HCT116 (cell line): ENCODE measurements around the gene TIRAP.
A peak's percentile ranks its signal among the peaks of the same experiment; 100 is the strongest.

ENCODE experiments used
- POLR2A ChIP-seq: IDR thresholded peaks from 2 replicates; pipeline ENCODE4 v1.7.0; 2011; ENCODE audit warnings: borderline replicate concordance; ENCODE audit not compliant: insufficient read depth, insufficient read length; ENCODE audit errors: extremely low read depth
- POLR2AphosphoS5 ChIP-seq: IDR thresholded peaks from 2 replicates; pipeline ENCODE4 v1.6.1; 2011; ENCODE audit warnings: mild to moderate bottlenecking, low read depth, low read length, moderate library complexity
- RAD21 ChIP-seq: IDR thresholded peaks from 2 replicates; pipeline ENCODE4 v1.6.1; 2012; ENCODE audit warnings: low read depth, mild to moderate bottlenecking
- TF ChIP-seq, protein P1 (sequence below), 3 experiments: fragments of 200-600 bp in 1 of 3; sonication (generic) in 1 of 3; IDR thresholded peaks in 2 of 3; conservative IDR thresholded peaks in 1 of 3; 2 replicates each; pipeline ENCODE4 v1.5.1; 2012 to 2017; ENCODE audit warnings: low read depth in 2 of 3, low read length in 2 of 3, antibody characterized with exemption in 1 of 3, borderline replicate concordance in 1 of 3, control low read depth in 1 of 3, mild to moderate bottlenecking in 1 of 3, mixed read lengths in 1 of 3, mixed run types in 1 of 3, moderate library complexity in 1 of 3; ENCODE audit not compliant: insufficient read depth in 1 of 3

DNA sequence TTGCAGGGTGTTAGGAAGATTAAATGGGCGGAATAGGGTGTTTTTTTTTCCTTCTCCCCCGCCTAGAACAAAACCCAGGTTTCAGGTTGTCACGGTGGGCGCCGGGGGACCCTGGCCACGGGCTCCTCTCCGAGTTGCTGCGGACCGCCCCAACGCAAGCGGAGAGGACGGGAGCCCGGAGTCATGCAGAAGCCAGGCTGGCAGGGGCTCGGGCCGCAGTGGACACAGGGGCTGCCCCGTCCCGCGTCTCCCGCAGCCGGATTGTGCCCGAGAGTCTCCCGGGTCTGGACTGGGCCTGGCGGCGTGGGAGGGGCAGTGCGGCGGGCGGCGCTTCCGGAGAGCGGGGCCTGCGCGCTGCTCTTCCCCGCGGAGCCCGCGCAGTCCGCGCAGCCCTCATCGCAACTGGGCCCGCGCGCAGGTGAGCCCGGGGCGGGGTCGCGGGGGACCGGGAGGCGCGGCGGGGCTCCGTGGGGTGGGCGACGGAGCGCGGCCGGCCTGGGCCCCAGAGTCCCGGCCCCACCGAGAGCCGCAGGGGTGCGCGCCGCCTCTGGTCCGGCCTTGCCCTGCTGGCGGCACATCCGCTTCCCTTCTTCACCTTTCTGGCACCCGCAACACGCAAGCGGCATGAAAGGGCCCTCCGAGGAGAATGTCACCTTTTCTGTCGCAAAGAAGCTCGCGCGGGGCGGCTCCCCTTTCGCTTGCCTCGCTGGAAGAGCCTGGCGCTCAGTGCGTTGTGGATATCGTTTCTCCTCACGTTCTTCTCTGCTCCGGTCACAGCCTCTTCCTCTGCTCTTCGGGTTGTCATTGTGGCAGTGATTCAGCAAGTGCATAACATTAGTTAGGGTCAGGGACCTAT lies at the start of gene TIRAP:
- TF ChIP-seq, protein P1, sequence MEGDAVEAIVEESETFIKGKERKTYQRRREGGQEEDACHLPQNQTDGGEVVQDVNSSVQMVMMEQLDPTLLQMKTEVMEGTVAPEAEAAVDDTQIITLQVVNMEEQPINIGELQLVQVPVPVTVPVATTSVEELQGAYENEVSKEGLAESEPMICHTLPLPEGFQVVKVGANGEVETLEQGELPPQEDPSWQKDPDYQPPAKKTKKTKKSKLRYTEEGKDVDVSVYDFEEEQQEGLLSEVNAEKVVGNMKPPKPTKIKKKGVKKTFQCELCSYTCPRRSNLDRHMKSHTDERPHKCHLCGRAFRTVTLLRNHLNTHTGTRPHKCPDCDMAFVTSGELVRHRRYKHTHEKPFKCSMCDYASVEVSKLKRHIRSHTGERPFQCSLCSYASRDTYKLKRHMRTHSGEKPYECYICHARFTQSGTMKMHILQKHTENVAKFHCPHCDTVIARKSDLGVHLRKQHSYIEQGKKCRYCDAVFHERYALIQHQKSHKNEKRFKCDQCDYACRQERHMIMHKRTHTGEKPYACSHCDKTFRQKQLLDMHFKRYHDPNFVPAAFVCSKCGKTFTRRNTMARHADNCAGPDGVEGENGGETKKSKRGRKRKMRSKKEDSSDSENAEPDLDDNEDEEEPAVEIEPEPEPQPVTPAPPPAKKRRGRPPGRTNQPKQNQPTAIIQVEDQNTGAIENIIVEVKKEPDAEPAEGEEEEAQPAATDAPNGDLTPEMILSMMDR (IDR thresholded peaks at IDR 0.05 in 2 of 3, conservative IDR thresholded peaks at IDR 0.05 in 1 of 3; ENCODE audit: borderline replicate concordance in 1 of 3, insufficient read depth in 1 of 3, low read depth in 2 of 3, low read length in 2 of 3) = no peak; a peak in 1 of 6 replicates
- TF ChIP-seq POLR2A (peak; percentile 49), RAD21 (no peak), POLR2AphosphoS5 (peak; percentile 86)
